SK-N-SH treated with all-trans-retinoic acid at 6 μM for 48 hours (cell line): ENCODE results near the gene EXOSC2.

ENCODE experiments used
- GLIS3 ChIP-seq: fragments of 250-450 bp; sonication (Bioruptor Pico); IDR thresholded peaks from 2 replicates; pipeline ENCODE4 v1.5.0; 2020; ENCODE audit warnings: mild to moderate bottlenecking, moderate library complexity
- OSR1 ChIP-seq: fragments of 250-450 bp; sonication (Bioruptor Pico); IDR thresholded peaks from 2 replicates; pipeline ENCODE4 v1.8.0; 2022; ENCODE audit warnings: moderate library complexity, mild to moderate bottlenecking, inconsistent platforms
- RARB ChIP-seq: fragments of 250-450 bp; sonication (Bioruptor Pico); IDR thresholded peaks from 2 replicates; pipeline ENCODE4 v1.8.0; 2021; ENCODE audit warnings: mild to moderate bottlenecking, moderate library complexity
- ZFP3 ChIP-seq: fragments of 250-450 bp; sonication (Bioruptor Pico); IDR thresholded peaks from 2 replicates; pipeline ENCODE4 v1.5.0; 2020; ENCODE audit warnings: mild to moderate bottlenecking, moderate library complexity
- ZFP30 ChIP-seq: fragments of 450-650 bp; formaldehyde crosslinking; IDR thresholded peaks from 2 replicates; pipeline ENCODE4 v1.5.0; 2022; ENCODE audit warnings: mild to moderate bottlenecking, moderate library complexity
- TF ChIP-seq, protein P1 (sequence below): fragments of 250-450 bp; sonication (Bioruptor Pico); IDR thresholded peaks from 2 replicates; pipeline ENCODE4 v1.8.0; 2020; ENCODE audit warnings: mild to moderate bottlenecking, moderate library complexity, borderline replicate concordance
- TF ChIP-seq, protein P2 (sequence below): fragments of 250-450 bp; sonication (Bioruptor Pico); IDR thresholded peaks from 2 replicates; pipeline ENCODE4 v1.5.1; 2020; ENCODE audit warnings: low read depth, mild to moderate bottlenecking, moderate library complexity

DNA sequence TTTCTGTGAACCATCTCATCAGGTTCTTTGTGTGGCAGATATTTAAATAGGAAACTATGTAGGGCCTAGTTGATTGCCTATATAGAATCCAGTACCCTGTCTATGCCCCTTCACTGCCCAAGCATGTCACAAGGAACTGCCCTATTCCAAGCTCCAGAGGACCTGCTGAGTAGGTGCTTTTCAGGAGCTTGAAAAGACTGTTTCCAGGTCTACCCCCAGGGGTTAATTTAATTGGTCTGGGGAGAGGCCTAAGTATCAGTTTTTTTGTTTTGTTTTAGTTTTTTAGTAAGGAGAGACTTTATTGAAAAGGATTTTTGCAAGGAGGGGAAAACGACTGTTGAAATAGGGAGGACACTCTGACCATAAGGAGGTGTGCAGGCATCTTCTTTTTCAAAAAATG is 43.3 kb downstream of the EXOSC2 start:
- TF ChIP-seq, protein P1, sequence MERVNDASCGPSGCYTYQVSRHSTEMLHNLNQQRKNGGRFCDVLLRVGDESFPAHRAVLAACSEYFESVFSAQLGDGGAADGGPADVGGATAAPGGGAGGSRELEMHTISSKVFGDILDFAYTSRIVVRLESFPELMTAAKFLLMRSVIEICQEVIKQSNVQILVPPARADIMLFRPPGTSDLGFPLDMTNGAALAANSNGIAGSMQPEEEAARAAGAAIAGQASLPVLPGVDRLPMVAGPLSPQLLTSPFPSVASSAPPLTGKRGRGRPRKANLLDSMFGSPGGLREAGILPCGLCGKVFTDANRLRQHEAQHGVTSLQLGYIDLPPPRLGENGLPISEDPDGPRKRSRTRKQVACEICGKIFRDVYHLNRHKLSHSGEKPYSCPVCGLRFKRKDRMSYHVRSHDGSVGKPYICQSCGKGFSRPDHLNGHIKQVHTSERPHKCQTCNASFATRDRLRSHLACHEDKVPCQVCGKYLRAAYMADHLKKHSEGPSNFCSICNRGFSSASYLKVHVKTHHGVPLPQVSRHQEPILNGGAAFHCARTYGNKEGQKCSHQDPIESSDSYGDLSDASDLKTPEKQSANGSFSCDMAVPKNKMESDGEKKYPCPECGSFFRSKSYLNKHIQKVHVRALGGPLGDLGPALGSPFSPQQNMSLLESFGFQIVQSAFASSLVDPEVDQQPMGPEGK, result no peak
- TF ChIP-seq, protein P2, sequence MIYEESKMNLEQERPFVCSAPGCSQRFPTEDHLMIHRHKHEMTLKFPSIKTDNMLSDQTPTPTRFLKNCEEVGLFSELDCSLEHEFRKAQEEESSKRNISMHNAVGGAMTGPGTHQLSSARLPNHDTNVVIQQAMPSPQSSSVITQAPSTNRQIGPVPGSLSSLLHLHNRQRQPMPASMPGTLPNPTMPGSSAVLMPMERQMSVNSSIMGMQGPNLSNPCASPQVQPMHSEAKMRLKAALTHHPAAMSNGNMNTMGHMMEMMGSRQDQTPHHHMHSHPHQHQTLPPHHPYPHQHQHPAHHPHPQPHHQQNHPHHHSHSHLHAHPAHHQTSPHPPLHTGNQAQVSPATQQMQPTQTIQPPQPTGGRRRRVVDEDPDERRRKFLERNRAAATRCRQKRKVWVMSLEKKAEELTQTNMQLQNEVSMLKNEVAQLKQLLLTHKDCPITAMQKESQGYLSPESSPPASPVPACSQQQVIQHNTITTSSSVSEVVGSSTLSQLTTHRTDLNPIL (CRISPR knock-in tag), result no peak
- no peak for TF ChIP-seq ZFP30
- TF ChIP-seq GLIS3, result no peak
- no peak for TF ChIP-seq ZFP3 (CRISPR knock-in tag)
- TF ChIP-seq RARB (CRISPR knock-in tag), result no peak
- TF ChIP-seq OSR1, result no peak
